GM18519 (cell line): Measurements from ENCODE around the gene OPN1SW.
A peak's percentile ranks its signal among the peaks of the same experiment; 100 is the strongest.

Experiments
- ATAC-seq: cut with Tn5 transposase; IDR thresholded peaks from one replicate; pipeline ENCODE4 v1.9.1; 2021; ENCODE audit warnings: mild to moderate bottlenecking, moderate library complexity; ENCODE audit not compliant: unreplicated experiment, low FRiP score

Gene OPN1SW

DNA sequence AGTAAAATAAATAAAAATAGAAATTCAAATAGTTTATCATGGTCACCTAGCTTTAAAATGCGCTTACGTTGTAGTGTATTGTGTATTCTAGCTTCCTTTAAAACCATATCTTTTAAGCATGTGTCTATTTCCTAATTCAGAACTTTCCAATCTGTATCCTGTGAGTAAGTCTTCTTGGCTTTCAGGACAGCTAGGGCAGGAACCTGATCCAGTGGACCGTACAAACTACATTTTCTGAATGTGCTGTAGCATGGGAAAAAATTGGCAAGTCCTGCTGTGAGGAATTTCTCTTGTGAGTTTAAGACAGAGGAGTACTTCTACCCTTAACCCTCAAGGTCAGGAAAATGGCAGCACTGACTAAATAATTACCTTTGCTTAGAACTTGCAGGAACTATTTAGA lies 12.1 kb downstream of the OPN1SW start:
- ATAC-seq, result no peak

DNA sequence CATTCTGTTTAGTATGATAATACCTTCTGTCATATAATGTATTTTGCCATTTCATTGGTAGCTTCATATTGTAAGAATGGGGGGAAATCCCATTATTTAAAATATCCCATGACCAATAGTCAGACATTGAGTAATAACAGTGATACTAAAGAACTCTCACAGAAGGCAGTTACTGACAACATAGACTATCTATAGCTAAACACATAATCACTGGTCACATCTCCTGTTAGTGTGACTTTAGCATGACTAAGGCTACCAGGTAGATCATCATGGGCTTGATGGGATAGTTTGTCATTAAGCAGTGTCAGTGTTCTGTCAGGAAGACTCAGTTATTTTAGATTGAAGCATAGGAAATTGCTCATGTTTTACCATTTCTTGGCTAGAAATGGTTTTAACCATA lies 16.4 kb downstream of the OPN1SW start:
- no peak for ATAC-seq

- no peak for ATAC-seq
These were observed 17.0 kb downstream of the OPN1SW start for GRCh38 chr7:128758553-128758952.

- no peak for ATAC-seq
These were observed 18.4 kb downstream of the OPN1SW start for GRCh38 chr7:128757203-128757602.

DNA sequence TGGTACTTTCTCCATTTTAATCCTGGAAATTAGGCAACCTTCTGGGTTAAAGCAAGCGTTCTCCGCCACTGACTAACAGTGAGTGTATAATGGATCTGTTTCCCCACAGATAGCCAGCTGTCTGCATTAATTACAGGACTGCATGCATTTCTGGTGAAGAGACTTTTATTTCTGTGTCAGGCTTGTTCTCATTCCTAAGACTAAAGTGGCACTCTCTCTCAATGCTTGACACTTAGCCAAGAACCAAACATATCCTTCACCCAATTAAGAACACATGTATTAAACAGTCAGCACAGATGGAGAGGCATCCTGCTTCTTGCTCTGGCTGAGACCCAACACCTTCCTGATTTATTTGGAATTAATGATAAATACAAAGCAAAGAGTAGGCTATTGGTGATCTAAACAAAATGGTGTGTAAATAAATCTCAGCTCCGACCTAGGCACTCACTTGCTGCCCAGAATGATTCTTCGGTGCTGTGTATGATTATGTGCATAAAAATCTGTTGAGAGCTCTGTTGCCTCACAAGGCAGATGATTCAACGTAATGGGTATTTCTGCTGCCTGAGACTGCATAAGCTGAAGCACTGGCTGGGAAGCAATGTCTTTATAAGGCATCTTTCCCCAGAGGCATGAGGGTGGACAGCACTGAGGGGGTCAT lies 19.6 kb downstream of the OPN1SW start:
- ATAC-seq, result no peak

GRCh38 chr7:128755075-128755818 lies 20.3 kb downstream of the OPN1SW start:
- no peak for ATAC-seq

GRCh38 chr7:128752251-128752650 lies 23.3 kb downstream of the OPN1SW start:
- no peak for ATAC-seq

- ATAC-seq, result no peak
These were observed 28.1 kb downstream of the OPN1SW start for GRCh38 chr7:128747327-128748079.

GRCh38 chr7:128745706-128746105 lies 29.9 kb downstream of the OPN1SW start:
- ATAC-seq, result no peak

DNA sequence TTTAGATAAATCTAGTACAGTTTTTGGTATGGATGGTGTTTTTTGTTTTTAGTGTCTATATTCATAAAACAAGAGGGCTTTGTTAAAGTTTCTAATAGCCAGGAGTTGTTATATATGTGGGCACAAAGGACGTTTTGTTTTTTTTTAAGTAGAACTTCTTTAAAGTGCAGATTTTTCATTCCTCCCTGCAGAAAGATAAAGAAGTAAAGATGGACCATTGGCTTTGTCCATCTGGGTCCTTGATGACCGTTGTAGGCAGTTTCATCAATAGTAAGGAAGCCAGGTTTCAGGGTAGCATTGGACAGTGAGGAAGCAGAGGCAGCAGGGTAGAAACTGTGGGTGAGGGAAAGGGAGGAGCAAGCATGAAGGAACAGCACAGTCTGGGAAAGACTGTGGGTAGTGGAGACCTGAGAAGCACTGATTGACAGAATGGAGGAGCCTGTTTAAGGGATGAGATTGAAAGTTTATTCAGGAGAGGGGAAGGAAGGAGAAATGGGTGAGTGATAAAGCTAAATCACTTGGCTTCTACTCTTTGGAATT lies 31.2 kb downstream of the OPN1SW start:
- no peak for ATAC-seq

- ATAC-seq, result no peak
These were observed 32.4 kb downstream of the OPN1SW start for GRCh38 chr7:128743112-128743772.

GRCh38 chr7:128742206-128742605 lies 33.4 kb downstream of the OPN1SW start:
- no peak for ATAC-seq

DNA sequence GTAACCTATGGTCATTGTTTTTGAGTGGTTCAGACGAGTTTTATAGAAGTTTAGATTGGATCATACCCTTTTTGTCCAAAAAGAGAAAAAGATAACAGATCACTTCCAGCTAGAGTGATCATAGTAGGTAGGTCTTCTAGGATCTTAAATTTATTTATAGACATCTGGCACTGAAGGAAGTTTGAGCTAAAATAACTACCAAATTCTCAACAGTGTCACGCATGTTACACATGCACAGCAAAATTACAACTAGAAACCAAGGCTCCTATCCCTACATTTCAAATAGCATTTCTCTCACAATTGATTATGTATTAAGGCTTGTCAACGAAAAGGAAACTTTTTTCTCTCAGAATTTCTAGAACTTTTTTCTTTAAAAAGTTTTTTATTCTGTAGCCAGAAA lies 34.1 kb downstream of the OPN1SW start:
- no peak for ATAC-seq

DNA sequence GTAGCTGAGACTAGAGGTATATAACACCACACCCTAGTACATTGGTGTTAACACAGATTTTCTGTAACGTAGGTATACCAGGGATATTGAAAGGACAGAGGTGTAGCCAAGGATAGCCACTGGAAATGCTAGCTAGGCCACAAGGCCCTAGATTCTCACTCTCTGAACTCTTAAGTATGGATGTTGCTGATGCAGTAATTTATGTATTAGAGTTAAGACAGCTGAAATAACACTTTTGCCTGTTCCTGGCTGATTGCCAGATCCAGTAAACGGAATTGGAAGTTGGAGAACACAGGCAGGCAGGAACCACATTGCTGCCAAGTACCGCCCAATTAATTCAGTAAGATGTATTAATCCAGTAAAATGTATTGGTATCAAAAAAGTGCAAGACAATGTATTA lies 34.6 kb downstream of the OPN1SW start:
- no peak for ATAC-seq

- ATAC-seq, result no peak
These were observed 35.5 kb downstream of the OPN1SW start for GRCh38 chr7:128739990-128740682.

GRCh38 chr7:128739048-128739962 lies 36.3 kb downstream of the OPN1SW start, which contains the start of gene CALU:
Gene CALU, plus strand, starts transcription at chr7:128739359. Its CDS starts 9,225 bp downstream, at chr7:128748584.
- peak; percentile 96 for ATAC-seq

GRCh38 chr7:128738570-128739047 lies 37.0 kb downstream of the OPN1SW start:
- peak; percentile 11 for ATAC-seq

DNA sequence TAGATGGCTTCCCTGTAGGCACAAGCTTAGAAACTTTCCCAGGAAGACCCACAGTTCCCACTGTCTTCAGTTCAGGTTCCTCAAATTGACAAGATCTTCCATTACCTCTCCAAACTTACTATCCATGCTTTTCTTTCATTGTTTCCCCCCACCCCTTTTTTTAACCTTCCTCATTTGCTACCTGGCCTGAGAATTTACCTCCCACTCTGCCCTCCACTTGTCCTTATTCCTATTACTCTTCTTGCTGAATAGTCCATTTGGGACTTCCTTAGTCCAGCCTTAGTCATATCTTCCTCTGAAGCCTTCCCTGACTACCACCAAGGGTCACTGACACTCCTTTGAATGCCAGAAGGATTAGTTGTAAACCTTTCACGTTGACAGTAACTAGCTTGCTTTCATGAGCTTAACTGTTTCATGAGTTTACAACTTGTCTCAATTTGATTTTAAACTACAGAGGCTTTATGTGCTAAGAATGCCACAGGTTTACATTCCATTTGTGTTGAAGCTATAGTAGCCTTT lies 37.7 kb downstream of the OPN1SW start:
- no peak for ATAC-seq

GRCh38 chr7:128737441-128737840 lies 38.2 kb downstream of the OPN1SW start:
- ATAC-seq, result no peak
